ENCODE data around the gene MEIOB. TPM values are rescaled to one million over a fixed set of nuclear protein-coding genes. Genes with fewer than 3 reads are reported as not detected.
A peak's percentile ranks its signal among the peaks of the same experiment; 100 is the strongest.

The MEIOB gene
- total RNA-seq, 1 donor: not detected

GRCh38 chr16:1792836-1793577 is 79.0 kb downstream of the MEIOB start:
- DNase-seq (ENCODE audit: insufficient read length, low spot score, missing footprints): peak; percentile 73
- Histone ChIP-seq H3K27ac (ENCODE audit: low read depth, low read length) (no peak overlapping the region), H3K4me3 (ENCODE audit: insufficient read depth, low read length) (no peak overlapping the region), H4K20me1 (ENCODE audit: insufficient read depth, low read length) (no peaks in the 10 kb centered on the region), H3K36me3 (ENCODE audit: insufficient read depth, low read length) (peaks cover 5% of the 10 kb centered on the region), H3K79me2 (ENCODE audit: insufficient read depth, low read length) (no peaks in the 10 kb centered on the region), H3K4me1 (ENCODE audit: insufficient read depth, low read length) (no peaks in the 10 kb centered on the region), H2AFZ (ENCODE audit: low read length) (no peak overlapping the region), H3K4me2 (ENCODE audit: insufficient read depth, low read length) (no peak overlapping the region), H3K27me3 (ENCODE audit: insufficient read depth, low read length) (no peaks in the 10 kb centered on the region), H3K9me3 (ENCODE audit: low read depth, low read length) (no peaks in the 10 kb centered on the region)
- no peak for TF ChIP-seq CTCF (IDR thresholded peaks at IDR 0.05; ENCODE audit: extremely low read depth, low read depth, low read length)

GRCh38 chr16:1791943-1792812 is 79.8 kb downstream of the MEIOB start:
- Histone ChIP-seq H3K36me3 (ENCODE audit: insufficient read depth, low read length) (peaks cover 6% of the 10 kb centered on the region), H2AFZ (ENCODE audit: low read length) (no peak overlapping the region), H3K27ac (ENCODE audit: low read depth, low read length) (no peak overlapping the region), H3K9me3 (ENCODE audit: low read depth, low read length) (no peaks in the 10 kb centered on the region), H3K4me3 (ENCODE audit: insufficient read depth, low read length) (no peak overlapping the region), H3K4me1 (ENCODE audit: insufficient read depth, low read length) (no peaks in the 10 kb centered on the region), H3K27me3 (ENCODE audit: insufficient read depth, low read length) (no peaks in the 10 kb centered on the region), H3K79me2 (ENCODE audit: insufficient read depth, low read length) (peaks cover 8% of the 10 kb centered on the region), H4K20me1 (ENCODE audit: insufficient read depth, low read length) (peaks cover 4% of the 10 kb centered on the region), H3K4me2 (ENCODE audit: insufficient read depth, low read length) (no peak overlapping the region)
- DNase-seq (ENCODE audit: insufficient read length, low spot score, missing footprints): peak; percentile 81
- no peak for TF ChIP-seq CTCF (IDR thresholded peaks at IDR 0.05; ENCODE audit: extremely low read depth, low read depth, low read length)

- Histone ChIP-seq H4K20me1 (ENCODE audit: insufficient read depth, low read length) (peaks cover 7% of the 10 kb centered on the region), H3K4me3 (ENCODE audit: insufficient read depth, low read length) (no peak overlapping the region), H3K27ac (ENCODE audit: low read depth, low read length) (no peak overlapping the region), H3K4me1 (ENCODE audit: insufficient read depth, low read length) (no peaks in the 10 kb centered on the region), H3K9me3 (ENCODE audit: low read depth, low read length) (no peaks in the 10 kb centered on the region), H3K4me2 (ENCODE audit: insufficient read depth, low read length) (no peak overlapping the region), H3K27me3 (ENCODE audit: insufficient read depth, low read length) (no peaks in the 10 kb centered on the region), H2AFZ (ENCODE audit: low read length) (no peak overlapping the region), H3K79me2 (ENCODE audit: insufficient read depth, low read length) (peaks cover 16% of the 10 kb centered on the region), H3K36me3 (ENCODE audit: insufficient read depth, low read length) (peaks cover 12% of the 10 kb centered on the region)
- TF ChIP-seq CTCF (IDR thresholded peaks at IDR 0.05; ENCODE audit: extremely low read depth, low read depth, low read length): no peak
- peak; percentile 80 for DNase-seq (ENCODE audit: insufficient read length, low spot score, missing footprints)
Measured at GRCh38 chr16:1791256-1791942, 80.6 kb downstream of the MEIOB start.
